ENCODE results near the gene ADGRD1.
"Not testable (repeated sequence)": the region's sequence is repeated elsewhere in the genome, so short reads cannot be mapped to it uniquely, and the experiment has no call there.

Gene ADGRD1

GRCh38 chr12:130937063-130937462 lies 16.6 kb upstream of the ADGRD1 start:
- no peak for DNase-seq (ENCODE audit: low read depth in 2 of 2, low spot score in 1 of 2)

- not testable (repeated sequence) for DNase-seq (ENCODE audit: low read depth in 2 of 2, low spot score in 1 of 2)
These were observed 16.2 kb upstream of the ADGRD1 start for GRCh38 chr12:130937546-130937945.

GRCh38 chr12:130938186-130938585 lies 15.5 kb upstream of the ADGRD1 start:
- no peak for DNase-seq (ENCODE audit: low read depth in 2 of 2, low spot score in 1 of 2)

GRCh38 chr12:130944878-130945277 lies 8.8 kb upstream of the ADGRD1 start:
- DNase-seq (ENCODE audit: low read depth in 2 of 2, low spot score in 1 of 2): no peak

GRCh38 chr12:130945786-130946492 lies 7.8 kb upstream of the ADGRD1 start:
- DNase-seq (ENCODE audit: low read depth in 2 of 2, low spot score in 1 of 2): no peak

- DNase-seq (ENCODE audit: low read depth in 2 of 2, low spot score in 1 of 2): no peak
These were observed 6.6 kb upstream of the ADGRD1 start for GRCh38 chr12:130947028-130947613.

GRCh38 chr12:130948136-130948535 lies 5.6 kb upstream of the ADGRD1 start:
- DNase-seq (ENCODE audit: low read depth in 2 of 2, low spot score in 1 of 2): no peak

- DNase-seq (ENCODE audit: low read depth in 2 of 2, low spot score in 1 of 2): no peak
These were observed 5.0 kb upstream of the ADGRD1 start for GRCh38 chr12:130948751-130949150.

GRCh38 chr12:130949806-130950205 lies 3.9 kb upstream of the ADGRD1 start:
- DNase-seq (ENCODE audit: low read depth in 2 of 2, low spot score in 1 of 2): no peak

- DNase-seq (ENCODE audit: low read depth in 2 of 2, low spot score in 1 of 2): no peak
These were observed 2.1 kb upstream of the ADGRD1 start for GRCh38 chr12:130951636-130952035.

GRCh38 chr12:130952171-130952954 lies 1.3 kb upstream of the ADGRD1 start:
- no peak for DNase-seq (ENCODE audit: low read depth in 2 of 2, low spot score in 1 of 2)

- DNase-seq (ENCODE audit: low read depth in 2 of 2, low spot score in 1 of 2): no peak
These were observed 781 bp downstream of the ADGRD1 start for GRCh38 chr12:130954544-130954831.

- no peak for DNase-seq (ENCODE audit: low read depth in 2 of 2, low spot score in 1 of 2)
These were observed 1.6 kb downstream of the ADGRD1 start for GRCh38 chr12:130955238-130955816.

GRCh38 chr12:130956009-130956408 lies 2.3 kb downstream of the ADGRD1 start:
- DNase-seq (ENCODE audit: low read depth in 2 of 2, low spot score in 1 of 2): no peak

GRCh38 chr12:130956456-130957303 lies 3.0 kb downstream of the ADGRD1 start:
- DNase-seq (ENCODE audit: low read depth in 2 of 2, low spot score in 1 of 2): no peak

- DNase-seq (ENCODE audit: low read depth in 2 of 2, low spot score in 1 of 2): no peak
These were observed 3.6 kb downstream of the ADGRD1 start for GRCh38 chr12:130957304-130957621.

- DNase-seq (ENCODE audit: low read depth in 2 of 2, low spot score in 1 of 2): no peak
These were observed 4.9 kb downstream of the ADGRD1 start for GRCh38 chr12:130958557-130959140.

- DNase-seq (ENCODE audit: low read depth in 2 of 2, low spot score in 1 of 2): no peak
These were observed 5.9 kb downstream of the ADGRD1 start for GRCh38 chr12:130959632-130960031.

GRCh38 chr12:130960058-130960457 lies 6.4 kb downstream of the ADGRD1 start:
- DNase-seq (ENCODE audit: low read depth in 2 of 2, low spot score in 1 of 2): no peak

- no peak for DNase-seq (ENCODE audit: low read depth in 2 of 2, low spot score in 1 of 2)
These were observed 7.1 kb downstream of the ADGRD1 start for GRCh38 chr12:130960787-130961186.

GRCh38 chr12:130961921-130962451 lies 8.3 kb downstream of the ADGRD1 start:
- no peak for DNase-seq (ENCODE audit: low read depth in 2 of 2, low spot score in 1 of 2)
